NOMO-1 (cell line): ENCODE results near the gene ACTMAP.

ENCODE experiments used
- DNase-seq, 2 experiments: peaks; one replicate each; lab custom pipeline; 2025; ENCODE audit not compliant: unreplicated experiment in 2 of 2; lab: John Stamatoyannopoulos, UW

ACTMAP gene

GRCh38 chr19:40721936-40722661 is 28.2 kb downstream of the ACTMAP start:
- no peak for DNase-seq

- DNase-seq: no peak
Measured at GRCh38 chr19:40721140-40721486, 29.2 kb downstream of the ACTMAP start.

- DNase-seq: no peak
Measured at GRCh38 chr19:40719414-40719894, 30.8 kb downstream of the ACTMAP start.

GRCh38 chr19:40718774-40719391 is 31.4 kb downstream of the ACTMAP start:
- no peak for DNase-seq

GRCh38 chr19:40717880-40718773 is 32.1 kb downstream of the ACTMAP start:
- DNase-seq: no peak

GRCh38 chr19:40717325-40717879 is 32.9 kb downstream of the ACTMAP start:
- DNase-seq: no peak

GRCh38 chr19:40716482-40717324 is 33.6 kb downstream of the ACTMAP start, which contains the start of the genes COQ8B and ITPKC:
TSS of gene COQ8B (minus strand) at chr19:40716886. CDS start at chr19:40714632, 2,254 bp downstream.
TSS of gene ITPKC (plus strand) at chr19:40717112. CDS start at chr19:40717136, 24 bp downstream.
- DNase-seq: peak; percentile 88 to 95

GRCh38 chr19:40716031-40716481 is 34.2 kb downstream of the ACTMAP start:
- no peak for DNase-seq

GRCh38 chr19:40714441-40715299 is 35.6 kb downstream of the ACTMAP start:
- peak; percentile 85 to 87 for DNase-seq

- DNase-seq: no peak
Measured at GRCh38 chr19:40713939-40714338, 36.3 kb downstream of the ACTMAP start.

- DNase-seq: no peak
Measured at GRCh38 chr19:40709817-40710216, 40.5 kb downstream of the ACTMAP start.

- no peak for DNase-seq
Measured at GRCh38 chr19:40707615-40708014, 42.7 kb downstream of the ACTMAP start.

GRCh38 chr19:40705950-40706619 is 44.2 kb downstream of the ACTMAP start:
- DNase-seq: no peak

- DNase-seq: no peak
Measured at GRCh38 chr19:40705362-40705651, 45.0 kb downstream of the ACTMAP start.

- DNase-seq: no peak
Measured at GRCh38 chr19:40704491-40705361, 45.6 kb downstream of the ACTMAP start.

GRCh38 chr19:40703029-40703755 is 47.1 kb downstream of the ACTMAP start:
- no peak for DNase-seq
